ENCODE measurements around the gene SLC17A2.
"Not testable (repeated sequence)": the region's sequence is repeated elsewhere in the genome, so short reads cannot be mapped to it uniquely, and the experiment has no call there.

SLC17A2 gene

DNA sequence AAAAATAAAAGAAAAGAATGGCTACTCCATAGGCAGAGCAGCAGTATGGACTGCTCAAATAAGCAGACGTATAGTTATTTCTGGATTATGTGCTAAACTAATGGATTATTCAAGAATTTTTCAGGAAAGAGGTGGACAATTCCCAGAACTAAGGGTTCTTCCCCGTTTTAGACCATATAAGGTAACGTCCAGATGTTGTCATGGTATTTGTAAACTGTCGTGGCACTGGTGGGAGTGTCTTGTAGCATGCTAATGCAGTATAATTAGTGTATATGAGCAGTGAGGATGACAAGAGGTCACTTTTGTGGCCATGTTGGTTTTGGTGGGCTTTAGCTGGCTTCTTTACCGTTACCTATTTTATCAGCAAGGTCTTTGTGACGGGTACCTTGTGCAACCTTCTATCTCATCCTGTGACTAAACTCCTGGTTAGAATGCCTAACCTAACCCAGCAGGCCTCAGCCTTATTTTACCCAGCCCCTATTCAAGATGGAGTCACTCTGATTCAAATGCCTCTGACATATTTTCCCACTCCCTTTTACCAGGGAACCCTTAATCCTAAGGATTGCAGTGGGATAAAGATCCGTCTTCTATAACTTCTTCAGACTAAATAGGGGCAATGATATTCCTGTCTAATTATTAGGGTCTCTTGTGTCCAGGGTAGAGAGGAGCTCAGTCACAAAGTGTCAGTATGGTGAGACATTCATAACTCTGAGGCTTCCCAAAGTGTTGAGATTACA is 21.0 kb upstream of the SLC17A2 start:
- no peak for DNase-seq

DNA sequence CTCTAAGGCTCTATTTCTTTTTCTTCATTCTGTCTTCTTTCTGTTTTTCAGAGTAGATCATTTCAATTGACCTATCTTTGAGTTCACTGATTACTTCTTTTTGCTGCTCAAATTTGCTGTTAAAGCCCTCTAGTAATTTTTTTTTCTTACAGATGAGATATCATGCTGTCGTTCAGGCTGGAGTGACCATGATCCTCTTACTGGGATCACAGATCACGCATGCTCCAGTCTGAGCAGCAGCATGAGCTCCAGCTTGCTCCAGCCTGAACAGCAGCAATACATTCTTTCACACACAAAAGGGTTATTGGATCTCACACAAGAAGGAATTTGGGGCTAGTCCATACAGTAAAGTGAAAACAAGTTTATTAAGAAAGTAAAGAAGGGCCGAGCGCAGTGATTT is 19.8 kb upstream of the SLC17A2 start:
- DNase-seq: no peak

DNA sequence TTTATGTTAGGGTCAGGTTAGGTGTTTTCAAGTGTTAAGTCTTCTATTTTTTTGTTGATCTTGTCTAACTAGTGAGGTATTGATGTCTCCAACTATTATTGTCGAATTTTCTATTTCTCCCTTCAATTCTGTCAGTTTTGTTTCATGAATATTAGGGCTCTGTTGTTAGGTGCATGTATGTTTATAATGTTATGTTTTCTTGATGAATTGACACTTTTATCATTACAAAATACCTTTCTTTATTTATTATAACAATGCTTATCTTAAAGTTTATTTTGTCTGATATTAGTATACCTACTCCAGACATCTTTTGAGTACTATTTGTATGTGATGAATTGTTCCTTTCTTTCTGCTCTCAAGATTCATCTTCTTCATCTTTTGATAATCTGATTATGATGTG is 19.2 kb upstream of the SLC17A2 start:
- DNase-seq: no peak

DNA sequence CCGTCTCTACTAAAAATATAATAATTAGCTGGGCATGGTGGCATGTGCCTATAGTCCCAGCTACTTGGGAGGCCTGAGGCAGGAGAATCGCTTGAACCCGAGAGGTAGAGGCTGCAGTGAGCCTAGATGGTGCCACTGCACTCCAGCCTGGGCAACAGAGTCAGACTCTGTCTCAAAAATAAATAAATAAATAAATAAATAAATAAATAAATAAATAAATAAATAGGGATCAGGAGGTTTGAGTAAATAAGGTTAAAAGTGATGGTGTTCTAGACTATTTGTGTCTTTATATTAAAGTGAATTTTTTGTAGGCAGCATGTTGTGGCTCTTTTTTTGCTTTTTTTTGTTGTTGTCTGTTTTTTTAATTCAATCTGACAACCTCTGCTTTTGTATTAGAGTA is 17.0 kb upstream of the SLC17A2 start:
- DNase-seq: not testable (repeated sequence)

DNA sequence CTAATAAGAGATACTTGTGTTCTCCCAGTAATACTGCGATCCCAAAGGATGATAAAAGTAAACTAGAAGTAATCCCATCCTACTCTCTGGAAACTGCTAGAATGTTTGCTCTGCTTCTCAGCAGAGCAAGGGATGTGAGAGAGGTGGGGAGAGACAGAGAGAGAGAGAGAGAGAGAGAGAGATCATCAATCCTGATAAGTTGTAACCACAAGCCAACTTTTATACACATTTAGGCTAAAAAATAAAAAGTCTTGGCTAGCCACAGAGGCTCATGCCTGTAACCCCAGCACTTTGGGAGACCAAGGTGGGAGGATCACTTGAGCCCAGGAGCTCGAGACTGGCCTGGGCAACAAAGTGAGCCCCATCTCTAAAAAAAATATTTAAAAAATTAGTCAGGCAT is 16.1 kb upstream of the SLC17A2 start:
- DNase-seq: no peak

DNA sequence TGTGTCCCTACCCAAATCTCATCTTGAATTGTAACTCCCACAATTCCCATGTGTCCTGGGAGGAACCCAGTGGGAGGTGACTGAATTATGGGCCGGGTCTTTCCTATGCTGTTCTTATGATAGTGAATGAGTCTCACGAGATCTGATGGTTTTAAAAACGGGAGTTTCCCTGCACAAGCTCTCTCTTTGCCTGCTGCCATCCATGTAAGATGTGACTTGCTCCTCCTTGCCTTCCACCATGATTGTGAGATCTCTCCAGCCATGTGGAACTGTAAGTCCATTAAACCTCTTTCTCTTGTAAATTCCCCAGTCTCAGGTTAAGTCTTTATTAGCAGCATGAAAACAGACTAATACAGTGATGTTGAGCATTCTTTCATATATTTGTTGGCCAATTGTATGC is 15.2 kb upstream of the SLC17A2 start:
- not testable (repeated sequence) for DNase-seq

DNA sequence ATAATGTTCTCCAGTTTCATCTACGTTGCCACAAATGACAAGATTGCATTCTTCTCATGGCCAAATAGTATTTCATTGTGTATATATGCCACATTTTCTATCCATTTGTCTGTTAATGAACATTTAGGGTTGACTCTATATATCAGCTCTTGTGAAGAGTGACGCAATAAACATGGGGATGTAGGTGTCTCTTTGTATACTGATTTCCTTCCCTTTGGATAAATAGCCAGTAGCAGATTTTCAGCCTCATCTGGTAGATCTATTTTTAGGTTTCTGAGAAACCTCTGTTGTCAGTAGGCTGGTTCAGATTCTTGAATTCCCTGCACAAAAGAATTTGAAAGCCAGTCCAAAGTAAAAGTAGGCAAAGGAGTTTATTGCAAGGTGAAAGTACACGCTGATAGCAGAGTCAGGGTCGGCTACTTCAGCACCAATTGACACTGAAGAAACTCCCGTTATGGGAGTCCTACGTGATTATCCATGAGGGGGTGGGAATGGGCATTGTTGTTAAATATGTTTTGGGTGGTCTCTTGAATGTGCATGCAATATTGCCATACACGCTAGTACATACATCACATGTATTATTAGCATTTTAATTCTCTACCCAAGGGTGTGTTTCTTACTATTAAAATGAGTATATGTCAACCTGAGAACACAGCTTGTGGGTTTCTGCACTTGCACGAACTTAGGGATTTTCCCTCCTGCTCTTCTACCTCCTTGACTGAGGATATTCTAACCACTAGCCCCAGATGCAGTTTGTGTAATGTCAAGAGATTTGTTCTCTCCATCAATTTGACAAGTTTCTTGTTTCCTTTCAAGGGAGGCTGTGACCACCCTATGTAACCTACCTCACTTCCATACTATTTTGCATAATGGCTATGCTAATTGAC is 14.4 kb upstream of the SLC17A2 start:
- no peak for DNase-seq

DNA sequence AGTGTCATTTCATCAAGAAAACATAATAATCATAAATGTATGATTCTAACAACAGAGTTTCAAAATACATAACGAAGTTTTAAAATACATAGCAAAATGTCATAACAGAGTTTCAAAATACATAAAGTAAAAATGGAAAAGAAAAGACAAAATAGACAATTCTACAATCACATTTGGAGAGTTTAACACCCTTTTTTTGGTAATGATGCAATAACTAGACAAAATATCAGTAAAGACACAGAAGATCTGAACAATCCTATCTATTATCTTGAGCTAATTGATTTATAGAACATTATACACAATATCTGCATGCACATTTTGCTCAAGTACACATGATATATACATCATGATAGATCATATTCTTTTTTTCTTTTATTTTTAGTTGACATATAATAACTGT is 13.4 kb upstream of the SLC17A2 start:
- no peak for DNase-seq

DNA sequence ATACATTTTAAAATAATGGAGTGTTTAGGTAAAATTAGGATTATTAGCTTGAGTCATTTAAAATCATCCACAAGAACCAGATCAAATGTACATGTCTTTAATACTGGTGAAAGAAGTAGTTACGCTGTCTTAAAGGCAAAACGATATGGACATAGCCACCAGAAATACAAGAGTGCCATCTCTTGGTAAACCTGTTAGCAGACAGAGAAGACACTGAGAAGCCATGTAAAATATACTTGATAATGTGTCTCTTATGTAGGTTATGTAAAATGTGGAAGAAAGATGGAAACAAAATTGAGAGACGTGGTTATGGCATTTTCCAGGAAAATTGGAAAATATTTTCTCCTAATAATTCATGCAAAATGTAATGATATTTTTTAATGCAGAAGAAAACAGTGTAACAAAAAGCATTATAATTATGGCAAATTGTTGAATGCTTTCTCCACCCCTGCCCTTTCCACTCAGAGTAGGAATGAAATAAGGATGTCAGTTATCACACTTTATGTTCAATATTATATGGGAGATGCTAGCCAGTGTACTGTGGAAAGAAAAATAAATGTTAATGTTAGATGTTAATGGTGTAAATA is 12.2 kb upstream of the SLC17A2 start:
- DNase-seq: no peak

DNA sequence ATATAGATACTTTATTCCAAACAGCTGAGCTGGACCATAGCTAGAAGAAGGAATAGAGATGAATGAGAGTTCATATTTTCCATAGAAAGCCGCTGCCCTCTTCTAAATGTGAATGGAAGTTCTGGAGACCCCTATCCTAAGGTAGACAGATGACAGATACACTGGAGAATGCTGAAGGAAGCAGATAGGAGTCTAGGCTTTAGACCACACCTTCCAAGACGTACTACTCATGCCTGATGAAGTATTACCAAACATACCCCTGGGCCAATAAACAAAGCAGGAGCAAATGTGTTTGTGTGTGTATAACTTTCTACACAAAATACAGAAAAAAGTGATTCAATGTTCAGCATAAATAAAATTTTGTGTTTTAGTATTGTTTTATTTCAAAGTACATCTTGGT is 9.1 kb upstream of the SLC17A2 start:
- no peak for DNase-seq

DNA sequence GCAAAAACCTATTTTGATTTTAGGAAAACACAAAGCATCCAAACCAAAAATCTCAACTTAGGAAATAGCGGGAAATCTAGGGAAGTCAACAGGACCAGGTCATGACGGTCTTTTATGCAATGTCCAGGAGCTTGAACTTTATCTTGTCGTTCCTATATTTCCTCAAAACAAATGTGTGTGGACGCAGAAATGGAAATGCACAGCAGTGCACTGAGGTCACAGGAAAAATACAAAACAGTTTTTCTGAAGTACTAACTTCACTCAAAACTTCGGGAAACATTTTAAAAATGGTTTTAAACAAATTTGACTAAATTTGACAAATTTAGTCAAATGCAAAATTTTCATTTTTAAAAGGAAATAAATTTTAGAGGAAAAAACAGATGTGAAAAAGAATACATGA is 5.5 kb upstream of the SLC17A2 start:
- no peak for DNase-seq

DNA sequence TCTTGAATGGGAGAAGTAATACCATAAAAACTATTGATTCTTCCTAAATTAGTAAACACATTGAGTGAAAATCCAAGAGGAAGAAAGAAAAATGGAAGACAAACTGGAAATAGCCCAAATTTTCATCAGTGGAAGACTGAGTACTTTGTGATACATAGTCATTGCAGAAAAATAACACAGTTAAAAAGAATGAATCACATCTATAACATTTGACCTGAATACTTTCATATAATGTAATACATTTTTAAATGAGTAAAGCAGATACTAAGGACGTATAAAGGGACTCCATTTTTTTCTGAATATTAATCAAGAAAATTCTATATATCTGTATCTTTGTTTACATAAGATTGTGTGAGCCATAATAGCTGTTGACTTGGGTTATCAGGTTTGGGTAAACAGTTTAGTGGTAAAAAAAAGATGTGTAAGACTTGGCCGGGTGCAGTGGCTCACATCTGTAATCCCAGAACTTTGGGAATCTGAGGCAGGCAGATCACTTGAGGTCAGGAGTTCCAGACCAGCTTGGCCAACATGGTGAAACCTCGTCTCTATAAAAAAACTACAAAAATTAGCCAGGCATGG is 4.3 kb upstream of the SLC17A2 start:
- no peak for DNase-seq

DNA sequence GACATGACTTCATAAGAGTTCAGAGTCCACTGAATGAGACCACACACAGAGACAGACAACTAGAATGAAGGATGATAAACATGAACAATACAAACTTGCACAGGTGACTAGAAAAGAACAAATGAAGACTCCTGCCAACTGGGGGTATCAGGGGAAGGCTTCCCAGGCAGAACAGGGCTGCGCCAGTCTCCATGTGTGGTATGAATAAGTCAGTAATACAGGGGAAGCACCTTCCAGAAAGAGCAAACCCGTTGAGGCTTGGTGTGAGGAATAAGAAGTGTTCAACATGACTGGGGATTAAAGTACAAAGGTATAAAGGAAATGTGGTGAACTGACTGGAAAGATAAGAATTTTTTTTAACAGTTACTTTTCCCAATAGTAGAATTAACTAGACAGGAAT is 3.7 kb upstream of the SLC17A2 start:
- DNase-seq: no peak

DNA sequence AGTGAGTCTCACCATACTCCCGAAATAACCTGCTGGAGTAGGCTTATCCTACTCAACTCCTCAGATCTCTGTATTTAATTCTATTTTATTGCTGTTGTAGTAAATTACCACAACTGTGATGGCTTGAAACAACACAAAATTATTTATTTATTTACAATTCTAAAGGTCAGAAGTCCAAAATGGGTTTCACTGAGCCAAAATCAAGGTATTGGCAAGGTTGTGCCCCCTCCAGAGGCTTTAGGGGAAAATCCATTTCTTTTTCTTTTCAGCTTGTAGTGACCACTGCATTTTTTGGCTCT is 869 bp upstream of the SLC17A2 start:
- DNase-seq: no peak

DNA sequence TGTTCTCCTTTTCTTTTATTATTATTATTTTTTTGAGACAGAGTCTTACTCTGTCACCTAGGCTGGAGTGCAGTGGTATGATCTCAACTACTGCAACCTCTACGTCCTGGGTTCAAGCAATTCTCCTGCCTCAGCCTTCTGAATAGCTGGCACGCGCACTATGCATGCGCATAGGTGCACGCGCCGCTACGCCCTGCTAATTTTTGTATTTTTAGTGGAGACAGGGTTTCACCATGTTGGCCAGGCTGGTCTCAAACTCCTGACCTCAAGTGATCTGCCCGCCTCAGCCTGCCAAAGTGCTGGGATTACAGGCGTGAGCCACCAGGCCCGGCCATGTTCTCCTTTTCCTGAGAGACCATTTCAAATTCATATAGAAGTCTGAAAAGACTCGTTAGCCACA is 706 bp downstream of the SLC17A2 start:
- DNase-seq: not testable (repeated sequence)

DNA sequence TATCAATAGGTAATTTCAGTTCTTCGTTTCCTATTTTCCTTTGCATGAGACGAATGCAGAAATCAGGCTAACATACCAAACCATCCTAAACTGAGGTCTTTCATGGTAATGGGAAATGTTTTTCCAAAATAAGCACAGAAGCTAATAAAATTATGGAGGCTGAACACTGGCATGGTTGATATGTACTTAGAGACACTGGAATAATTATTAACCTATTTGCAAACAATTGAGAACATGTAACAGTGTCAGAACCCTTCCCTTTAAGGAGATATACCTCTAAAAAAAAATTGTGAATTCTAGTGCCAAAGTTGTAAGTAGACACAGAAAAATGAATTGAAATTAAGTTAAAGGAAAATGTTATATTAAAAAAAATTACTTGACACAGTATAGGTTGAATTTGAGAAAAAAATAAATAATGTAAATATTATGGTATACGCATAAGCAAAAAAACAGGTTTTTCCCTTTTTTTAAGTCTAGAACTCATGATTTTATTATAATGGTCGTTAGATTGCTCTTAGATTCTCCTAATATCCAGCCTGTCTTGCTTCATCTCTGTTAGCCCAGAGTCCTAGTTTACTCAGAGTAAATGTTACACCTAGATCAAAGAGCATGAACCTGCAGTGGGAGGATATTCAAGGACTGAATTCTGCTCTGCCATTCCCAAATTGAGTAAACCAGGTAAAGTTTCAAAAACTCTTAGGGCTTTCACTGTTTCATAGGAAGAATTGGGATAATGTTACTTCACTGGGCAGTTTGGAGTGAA is 1.7 kb downstream of the SLC17A2 start:
- no peak for DNase-seq

DNA sequence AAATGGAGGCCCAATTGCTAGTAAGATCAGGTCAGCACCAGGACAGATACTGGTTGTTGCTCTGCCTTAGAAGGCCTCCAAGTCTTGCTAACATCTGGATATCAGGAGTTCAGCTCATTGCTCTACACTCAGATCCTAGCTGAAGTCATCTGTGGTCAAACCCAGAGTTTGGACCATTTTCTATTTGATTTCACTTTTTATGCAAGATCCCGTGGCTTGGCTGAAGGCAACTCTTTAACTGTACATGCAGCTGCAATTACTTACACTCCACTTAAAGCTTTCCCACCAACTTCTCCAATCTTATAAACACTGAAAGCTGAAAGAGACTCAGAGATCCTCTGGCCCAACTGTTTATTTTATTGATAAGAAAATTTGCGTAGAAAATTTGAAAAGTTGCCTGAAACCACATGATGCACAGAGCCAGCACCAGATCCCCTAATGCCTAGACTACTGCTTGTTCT is 2.7 kb downstream of the SLC17A2 start:
- DNase-seq: no peak

DNA sequence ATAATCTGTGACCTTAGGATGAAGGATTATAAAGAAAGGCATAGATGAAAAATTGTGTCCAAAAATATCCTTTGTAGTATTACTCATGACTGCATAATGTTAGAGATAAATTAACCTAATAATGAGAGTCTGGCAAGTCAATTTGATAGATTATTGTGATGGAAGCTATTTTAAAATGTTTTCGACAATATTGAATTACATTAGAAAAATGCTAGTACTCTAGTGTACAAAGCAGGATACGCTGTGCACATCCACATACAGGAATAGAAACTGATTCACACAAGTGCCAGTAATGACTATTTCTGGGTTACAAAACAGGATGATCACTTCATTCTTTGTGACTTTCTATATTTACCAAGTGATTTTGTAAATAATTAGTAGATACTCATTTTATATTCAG is 3.3 kb downstream of the SLC17A2 start:
- no peak for DNase-seq

DNA sequence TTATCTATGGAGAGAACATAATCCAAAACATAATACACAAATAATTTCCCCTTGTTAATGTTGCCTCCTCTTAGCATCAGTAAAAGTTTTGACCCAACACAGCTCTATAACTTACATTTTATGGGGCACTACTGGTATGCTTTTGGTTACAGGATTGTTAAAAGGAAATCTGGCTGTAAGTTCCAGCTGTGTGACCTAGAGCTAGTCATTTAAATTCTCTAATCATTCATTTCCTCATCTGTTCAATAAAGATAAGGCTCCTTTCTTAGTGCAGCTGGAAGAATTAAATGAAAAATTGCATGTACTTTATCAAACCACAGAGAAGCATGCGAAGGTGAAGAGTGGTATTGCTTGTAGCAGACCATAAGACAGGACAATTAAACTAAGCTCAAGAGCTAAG is 4.6 kb downstream of the SLC17A2 start:
- no peak for DNase-seq

DNA sequence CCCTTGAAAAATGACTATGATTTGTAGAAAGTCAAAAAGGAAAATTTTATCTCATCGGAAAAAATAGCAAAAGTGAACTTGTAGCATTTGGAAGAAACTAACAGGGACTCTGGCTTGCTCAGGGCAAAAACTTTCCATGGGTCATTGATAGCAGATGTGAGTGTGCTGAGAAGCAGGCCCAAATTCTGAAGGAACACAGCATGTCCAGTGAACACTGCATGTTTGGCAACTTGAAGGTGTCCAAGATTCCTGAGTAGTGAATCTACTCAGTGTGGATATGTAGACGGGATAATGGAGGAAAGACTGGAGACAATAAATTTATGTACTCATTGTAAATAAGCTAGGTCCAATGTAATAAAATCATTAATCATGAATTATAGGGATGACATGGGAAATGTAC is 8.2 kb downstream of the SLC17A2 start:
- no peak for DNase-seq

DNA sequence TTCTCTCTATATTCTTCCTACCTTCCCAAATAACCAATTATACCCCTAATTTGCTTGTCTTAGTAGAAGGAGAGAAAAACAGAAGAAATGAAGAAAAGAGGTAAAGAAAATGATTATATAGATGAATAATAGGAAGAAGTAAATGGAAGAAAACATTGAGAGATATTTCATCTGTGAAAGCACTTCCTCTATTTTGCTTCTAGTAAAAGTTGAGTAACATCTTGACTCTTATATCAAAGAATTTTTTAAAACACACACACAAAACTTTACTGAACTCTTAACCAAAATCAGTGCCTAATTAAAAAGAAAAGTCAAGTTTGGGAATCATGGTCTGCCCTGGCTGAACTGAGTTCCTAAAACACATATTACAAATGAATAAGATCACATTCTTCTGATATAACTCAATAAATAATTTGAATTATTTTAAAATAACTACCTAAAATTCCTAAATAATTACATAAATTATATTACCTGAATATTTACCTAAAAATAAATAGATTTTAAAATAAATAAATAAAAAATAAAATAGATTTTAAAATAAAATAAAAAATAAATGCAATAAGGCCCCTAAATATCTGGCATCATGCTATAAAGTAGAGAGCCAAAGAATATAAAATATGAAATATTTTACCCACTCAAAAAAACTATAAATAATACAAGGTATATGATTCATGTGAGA is 8.8 kb downstream of the SLC17A2 start:
- no peak for DNase-seq

DNA sequence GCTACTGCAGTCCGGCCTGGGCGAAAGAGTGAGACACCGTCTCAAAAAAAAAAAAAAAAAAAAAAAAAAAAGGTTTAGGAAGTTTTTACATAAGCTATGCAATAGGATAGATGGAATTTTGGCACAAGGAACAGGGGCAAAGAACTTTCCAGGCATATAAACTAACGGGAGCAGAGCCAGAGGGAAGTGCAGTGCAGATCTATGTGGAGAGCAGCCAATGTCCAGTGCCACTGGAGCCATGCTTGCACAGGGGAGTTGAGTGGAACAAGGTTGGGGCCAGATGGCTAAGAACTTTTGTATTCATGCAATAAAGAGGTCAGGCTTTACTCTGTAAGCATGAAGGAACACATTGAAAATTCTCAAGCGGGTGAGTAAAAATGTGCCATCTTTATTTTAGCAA is 10.8 kb downstream of the SLC17A2 start:
- no peak for DNase-seq
